ENCODE results near the gene SERPINB10.

DNA sequence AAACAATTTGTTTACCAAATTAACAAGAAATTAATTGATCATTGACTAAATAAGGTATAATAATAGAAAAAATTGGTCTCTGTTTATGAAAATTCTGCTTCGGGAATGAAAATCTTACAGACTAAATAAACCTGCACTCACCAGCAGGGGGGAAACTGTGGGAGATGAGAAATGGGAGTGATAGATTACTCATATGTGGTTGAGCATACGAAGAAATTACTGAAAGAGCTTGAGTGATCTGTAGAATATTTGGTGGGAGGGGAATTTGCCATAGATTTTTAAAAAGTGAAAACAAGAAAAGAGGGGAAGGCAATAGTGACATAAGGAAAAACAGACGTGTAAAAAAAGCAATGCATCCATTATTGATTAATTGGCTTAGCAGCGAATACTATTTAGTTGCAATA is 43.5 kb downstream of the SERPINB10 start:
- TF ChIP-seq, protein P1, sequence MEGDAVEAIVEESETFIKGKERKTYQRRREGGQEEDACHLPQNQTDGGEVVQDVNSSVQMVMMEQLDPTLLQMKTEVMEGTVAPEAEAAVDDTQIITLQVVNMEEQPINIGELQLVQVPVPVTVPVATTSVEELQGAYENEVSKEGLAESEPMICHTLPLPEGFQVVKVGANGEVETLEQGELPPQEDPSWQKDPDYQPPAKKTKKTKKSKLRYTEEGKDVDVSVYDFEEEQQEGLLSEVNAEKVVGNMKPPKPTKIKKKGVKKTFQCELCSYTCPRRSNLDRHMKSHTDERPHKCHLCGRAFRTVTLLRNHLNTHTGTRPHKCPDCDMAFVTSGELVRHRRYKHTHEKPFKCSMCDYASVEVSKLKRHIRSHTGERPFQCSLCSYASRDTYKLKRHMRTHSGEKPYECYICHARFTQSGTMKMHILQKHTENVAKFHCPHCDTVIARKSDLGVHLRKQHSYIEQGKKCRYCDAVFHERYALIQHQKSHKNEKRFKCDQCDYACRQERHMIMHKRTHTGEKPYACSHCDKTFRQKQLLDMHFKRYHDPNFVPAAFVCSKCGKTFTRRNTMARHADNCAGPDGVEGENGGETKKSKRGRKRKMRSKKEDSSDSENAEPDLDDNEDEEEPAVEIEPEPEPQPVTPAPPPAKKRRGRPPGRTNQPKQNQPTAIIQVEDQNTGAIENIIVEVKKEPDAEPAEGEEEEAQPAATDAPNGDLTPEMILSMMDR (IDR thresholded peaks at IDR 0.05), result no peak
- no peak for TF ChIP-seq POLR2A (IDR thresholded peaks at IDR 0.05)
